ENCODE data around the gene CRMP1.

DNA sequence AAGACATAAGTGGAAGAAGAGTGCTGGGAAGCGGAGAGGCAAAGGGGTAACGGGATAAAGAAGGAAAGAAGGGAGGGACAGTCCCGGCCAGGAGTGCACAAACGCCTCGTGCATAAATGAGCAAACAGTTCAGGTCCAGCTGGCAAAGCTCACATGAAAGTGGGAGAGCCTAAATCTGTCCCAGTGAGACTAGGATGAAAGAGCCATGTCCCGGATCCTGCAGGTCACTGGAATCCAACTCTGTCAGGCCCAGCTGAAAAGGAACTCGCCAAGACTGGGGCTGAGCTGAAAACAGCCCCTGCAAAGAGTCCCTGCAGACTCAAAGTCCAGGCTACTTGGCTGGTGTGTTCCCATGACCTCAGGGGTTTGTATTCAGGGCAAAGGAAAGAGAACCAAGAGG lies 38.0 kb upstream of the CRMP1 start:
- TF ChIP-seq, protein P1, sequence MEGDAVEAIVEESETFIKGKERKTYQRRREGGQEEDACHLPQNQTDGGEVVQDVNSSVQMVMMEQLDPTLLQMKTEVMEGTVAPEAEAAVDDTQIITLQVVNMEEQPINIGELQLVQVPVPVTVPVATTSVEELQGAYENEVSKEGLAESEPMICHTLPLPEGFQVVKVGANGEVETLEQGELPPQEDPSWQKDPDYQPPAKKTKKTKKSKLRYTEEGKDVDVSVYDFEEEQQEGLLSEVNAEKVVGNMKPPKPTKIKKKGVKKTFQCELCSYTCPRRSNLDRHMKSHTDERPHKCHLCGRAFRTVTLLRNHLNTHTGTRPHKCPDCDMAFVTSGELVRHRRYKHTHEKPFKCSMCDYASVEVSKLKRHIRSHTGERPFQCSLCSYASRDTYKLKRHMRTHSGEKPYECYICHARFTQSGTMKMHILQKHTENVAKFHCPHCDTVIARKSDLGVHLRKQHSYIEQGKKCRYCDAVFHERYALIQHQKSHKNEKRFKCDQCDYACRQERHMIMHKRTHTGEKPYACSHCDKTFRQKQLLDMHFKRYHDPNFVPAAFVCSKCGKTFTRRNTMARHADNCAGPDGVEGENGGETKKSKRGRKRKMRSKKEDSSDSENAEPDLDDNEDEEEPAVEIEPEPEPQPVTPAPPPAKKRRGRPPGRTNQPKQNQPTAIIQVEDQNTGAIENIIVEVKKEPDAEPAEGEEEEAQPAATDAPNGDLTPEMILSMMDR (IDR thresholded peaks at IDR 0.05): no peak
- TF ChIP-seq POLR2A (IDR thresholded peaks at IDR 0.05) (no peak), POLR2AphosphoS5 (IDR thresholded peaks at IDR 0.05) (no peak), EP300 (IDR thresholded peaks at IDR 0.05) (no peak)

Measured in stomach (tissue), 4 donors.